Lower leg skin (tissue), 3 donors: ENCODE data around the gene PARD6G.

Experiments
- CTCF ChIP-seq, 3 donors: fragments of 450-650 bp; IDR thresholded peaks; one replicate each; pipeline ENCODE4 v1.5.1; 2016; ENCODE audit warnings: antibody characterized with exemption in 3 of 3, mild to moderate bottlenecking in 3 of 3, moderate library complexity in 2 of 3
- POLR2A ChIP-seq, 2 donors: fragments of 450-650 bp; IDR thresholded peaks; one replicate each; pipeline ENCODE4 v1.6.1; 2016 to 2017; ENCODE audit warnings: antibody characterized with exemption in 2 of 2, mild to moderate bottlenecking in 1 of 2, moderate library complexity in 1 of 2

- TF ChIP-seq POLR2A (IDR thresholded peaks at IDR 0.05) (no peak), CTCF (IDR thresholded peaks at IDR 0.05) (no peak)
Observed at GRCh38 chr18:80120932-80121331, 126.4 kb downstream of the PARD6G start.
